Stimulated activated CD4-positive, alpha-beta T cell treated with anti-CD3 and anti-CD28 coated beads, Interleukin-4, amount 100 ng/mL, for 4 hours (primary cell): Measurements from ENCODE around the gene GABPB1.

Source experiments
- DNase-seq, 2 experiments: peaks; one replicate each; pipeline ENCODE4 v3.0.0-alpha.2; 2020

Gene GABPB1

GRCh38 chr15:50341616-50342136 is 13.3 kb downstream of the GABPB1 start:
- no peak for DNase-seq

GRCh38 chr15:50340416-50340815 is 14.6 kb downstream of the GABPB1 start:
- DNase-seq, result no peak

DNA sequence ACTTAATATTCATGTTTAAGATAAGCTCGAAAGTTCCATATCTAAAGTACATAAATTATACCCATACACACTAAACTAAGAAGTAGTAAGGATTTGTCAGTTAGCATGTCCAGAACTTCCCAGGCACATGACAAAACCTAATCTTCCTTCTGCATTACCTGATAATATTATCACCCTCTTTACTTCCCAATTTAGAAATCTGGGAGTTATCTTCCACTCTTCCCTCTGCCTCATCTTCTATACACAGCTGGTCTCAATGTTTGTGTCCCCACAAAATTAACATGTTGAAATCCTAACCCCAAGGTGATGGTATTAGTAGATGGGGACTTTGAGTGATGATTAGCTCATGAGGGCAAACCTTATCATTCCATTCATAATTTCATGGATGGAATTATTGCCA is 15.3 kb downstream of the GABPB1 start:
- no peak for DNase-seq

- DNase-seq, result no peak
Observed at GRCh38 chr15:50335251-50335650, 19.7 kb downstream of the GABPB1 start.

DNA sequence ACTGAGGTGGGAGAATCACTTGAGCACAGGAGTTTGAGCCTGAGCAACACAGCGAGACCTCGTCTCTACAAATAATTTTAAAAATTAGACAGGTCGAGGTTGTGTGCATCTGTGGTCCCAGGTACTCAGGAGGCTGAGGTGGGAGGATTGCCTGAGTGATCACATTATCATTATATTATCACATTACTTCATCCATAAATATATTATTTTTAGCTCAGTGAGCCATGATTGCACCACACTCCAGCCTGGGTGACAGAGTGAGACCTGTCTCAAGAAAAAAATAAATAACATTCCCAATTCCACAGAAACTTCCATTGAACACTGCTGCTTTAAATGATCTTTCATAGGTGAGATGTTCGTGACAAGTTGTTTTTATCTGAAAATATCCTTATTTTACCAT is 21.8 kb downstream of the GABPB1 start:
- no peak for DNase-seq

GRCh38 chr15:50330921-50331320 is 24.1 kb downstream of the GABPB1 start:
- no peak for DNase-seq

GRCh38 chr15:50328116-50328515 is 26.9 kb downstream of the GABPB1 start:
- DNase-seq, result no peak

DNA sequence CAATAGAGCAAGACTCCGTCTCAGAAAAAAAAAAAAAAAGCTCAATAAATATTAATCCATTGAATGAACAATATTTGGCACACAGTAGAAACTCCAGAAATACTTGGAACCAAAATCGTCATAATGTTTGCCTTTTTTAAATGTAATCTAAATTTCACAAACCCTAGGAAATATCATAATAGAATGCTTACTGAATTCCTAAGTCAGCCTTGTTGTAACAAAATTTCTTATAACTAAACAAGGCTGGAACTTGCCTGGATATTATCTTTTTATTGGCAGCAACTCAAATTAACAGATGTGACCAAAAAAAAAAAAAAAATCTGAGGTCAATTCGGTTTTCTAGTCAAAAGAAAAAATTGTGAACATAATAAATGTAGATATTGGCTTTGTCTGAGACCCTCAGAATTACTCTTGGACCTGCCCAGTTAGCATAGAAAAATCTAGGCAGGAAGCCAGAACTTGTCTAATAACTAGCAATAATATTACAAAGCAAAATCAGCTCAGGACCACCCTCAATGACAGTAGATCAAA is 33.3 kb downstream of the GABPB1 start:
- no peak for DNase-seq

- DNase-seq, result no peak
Observed at GRCh38 chr15:50320504-50320903, 34.5 kb downstream of the GABPB1 start.

DNA sequence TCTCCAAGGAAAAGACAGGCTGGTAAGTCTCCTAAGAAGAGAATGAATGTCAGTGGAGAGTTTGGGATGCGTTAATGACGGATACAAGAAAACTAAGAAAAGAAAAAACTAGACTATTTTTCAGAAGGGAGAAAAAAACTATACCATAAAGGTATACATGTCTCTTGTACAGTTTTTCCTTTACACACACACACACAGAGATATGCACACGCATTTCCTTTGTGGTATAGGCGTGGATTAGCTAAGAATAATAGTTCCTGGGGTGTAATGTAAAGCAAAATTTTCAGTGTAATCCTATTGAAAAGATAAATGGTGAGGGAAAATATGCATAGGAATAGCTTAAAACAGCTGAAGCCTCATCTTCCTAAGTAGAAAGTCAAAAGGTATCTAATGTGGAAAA is 36.3 kb downstream of the GABPB1 start:
- no peak for DNase-seq

GRCh38 chr15:50315814-50316630 is 39.0 kb downstream of the GABPB1 start:
- DNase-seq, result no peak

- no peak for DNase-seq
Observed at GRCh38 chr15:50312636-50313035, 42.4 kb downstream of the GABPB1 start.

GRCh38 chr15:50307799-50308198 is 47.2 kb downstream of the GABPB1 start:
- no peak for DNase-seq

- DNase-seq, result no peak
Observed at GRCh38 chr15:50304836-50305235, 50.2 kb downstream of the GABPB1 start.

DNA sequence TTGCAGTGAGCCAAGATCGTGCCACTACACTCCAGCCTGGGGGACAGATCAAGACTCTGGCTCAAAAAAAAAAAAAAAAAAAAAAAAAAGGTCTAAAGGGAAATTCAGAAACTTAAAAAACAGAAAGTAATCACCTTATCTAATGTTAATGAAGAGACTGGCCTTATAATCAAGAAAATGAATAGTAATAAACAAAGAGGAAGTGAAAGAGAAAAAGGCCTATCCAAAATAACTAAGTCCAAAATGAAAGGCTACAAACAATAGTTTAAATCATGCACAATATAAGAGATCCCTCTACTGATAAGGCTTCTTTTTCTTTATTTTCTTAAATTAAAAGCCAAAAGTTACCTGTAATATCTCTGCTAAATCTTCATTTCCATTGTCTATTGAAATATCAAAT is 52.4 kb downstream of the GABPB1 start:
- DNase-seq, result no peak

DNA sequence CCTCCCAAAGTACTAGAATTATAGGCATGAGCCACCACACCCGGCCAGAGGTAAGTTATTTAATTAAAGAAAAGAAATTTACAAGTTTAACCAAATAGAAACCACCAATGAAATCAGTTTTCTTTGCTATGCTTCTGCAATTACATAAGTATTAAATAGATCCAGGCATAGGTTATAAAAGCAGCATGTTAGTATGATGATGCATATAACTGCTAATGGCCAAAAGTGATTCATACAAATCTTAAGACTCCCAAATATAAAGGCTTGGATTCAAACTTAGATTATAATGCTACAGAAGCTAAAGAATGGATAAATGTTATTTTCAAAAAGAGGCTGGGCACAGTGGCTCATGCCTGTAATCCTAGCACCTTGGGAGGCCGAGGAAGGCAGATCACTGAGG is 56.7 kb downstream of the GABPB1 start:
- DNase-seq, result no peak

GRCh38 chr15:50295966-50296365 is 59.0 kb downstream of the GABPB1 start:
- no peak for DNase-seq

DNA sequence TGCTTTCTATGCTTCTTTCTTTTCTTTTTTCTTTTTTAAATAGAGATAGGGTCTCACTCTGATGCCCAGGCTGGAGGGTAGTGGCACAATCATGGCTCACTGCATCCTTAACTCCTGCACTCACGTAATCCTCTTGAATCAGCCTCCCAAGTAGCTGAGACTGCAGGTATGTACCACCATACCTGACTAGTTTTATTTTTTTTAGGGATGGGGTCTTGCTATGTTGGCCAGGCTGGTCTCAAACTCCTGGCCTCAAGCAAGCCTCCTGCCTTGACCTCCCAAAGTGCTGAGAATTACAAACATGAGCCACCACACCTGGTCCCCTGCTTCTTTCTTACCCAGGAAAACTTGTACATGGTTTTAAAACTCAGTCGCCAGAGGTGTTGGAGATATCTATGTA is 65.2 kb downstream of the GABPB1 start:
- no peak for DNase-seq

GRCh38 chr15:50287324-50288116 is 67.5 kb downstream of the GABPB1 start:
- no peak for DNase-seq

- DNase-seq, result no peak
Observed at GRCh38 chr15:50281427-50281826, 73.6 kb downstream of the GABPB1 start.

DNA sequence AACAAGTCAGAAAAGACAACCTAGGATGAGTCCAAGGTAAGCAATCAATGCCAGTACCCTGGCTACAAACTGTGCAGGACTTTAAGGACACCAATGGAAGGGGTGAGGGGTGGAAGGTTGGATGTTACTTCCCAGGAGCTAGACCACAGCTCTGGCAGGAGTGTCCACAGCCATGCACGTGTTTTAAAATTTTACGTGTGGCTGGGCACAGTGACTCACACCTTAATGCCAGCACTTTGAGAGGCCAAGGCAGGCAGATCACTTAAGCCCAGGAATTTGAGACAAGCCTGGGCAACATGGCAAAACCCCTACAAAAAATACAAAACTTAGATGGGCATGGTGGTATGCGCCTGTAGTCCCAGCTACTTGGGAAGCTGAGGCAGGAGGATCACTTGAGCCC is 74.7 kb downstream of the GABPB1 start:
- DNase-seq, result no peak

DNA sequence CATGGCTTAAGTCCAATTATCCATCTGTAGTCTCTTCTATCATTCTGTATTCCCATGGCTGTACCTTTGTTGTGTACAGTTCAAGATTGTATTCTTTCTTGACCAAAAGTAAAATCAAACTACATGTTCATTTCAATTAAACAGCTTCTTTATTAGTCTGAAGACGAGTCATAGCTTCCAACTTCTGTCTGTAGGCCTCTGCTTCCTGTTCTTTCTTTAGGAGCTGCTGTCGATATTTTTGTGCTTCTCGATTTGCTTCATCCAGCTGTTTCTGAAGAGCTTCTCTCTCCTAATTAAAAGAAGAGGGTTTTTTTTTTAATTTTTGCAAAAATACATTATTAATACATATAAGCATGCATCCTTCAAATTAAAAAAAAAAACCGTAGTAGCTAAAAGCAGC is 76.5 kb downstream of the GABPB1 start:
- no peak for DNase-seq

- no peak for DNase-seq
Observed at GRCh38 chr15:50277370-50277769, 77.6 kb downstream of the GABPB1 start.

DNA sequence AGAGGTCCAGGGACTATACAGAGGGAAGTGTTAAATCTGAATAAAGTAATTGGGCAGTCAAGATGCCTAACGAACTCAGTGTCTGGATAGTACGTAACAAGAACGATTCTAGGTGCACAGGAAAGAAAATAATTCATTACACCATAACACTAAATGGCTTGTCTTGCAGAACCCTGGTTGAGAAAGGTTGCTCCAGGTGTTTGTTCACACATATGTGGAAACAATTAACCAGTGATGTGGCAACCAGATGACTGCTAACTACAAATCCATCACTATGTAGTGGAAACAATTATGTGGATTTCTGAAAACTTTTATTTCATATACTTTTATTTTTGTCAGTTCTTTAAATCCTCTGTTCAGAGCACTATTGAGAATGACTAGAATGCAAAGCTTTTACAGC is 79.1 kb downstream of the GABPB1 start:
- DNase-seq, result no peak
